Fibroblast of mammary gland (primary cell): ENCODE measurements around the gene KHDRBS2.

ENCODE experiments used
- DNase-seq: peaks from one replicate; pipeline ENCODE4 v3.0.0-alpha.2; 2010; ENCODE audit warnings: low read depth
- H3K4me3 ChIP-seq: 2 replicates; pipeline ENCODE4 v1.5.1; 2011; ENCODE audit warnings: low read depth, mild to moderate bottlenecking, low read length, moderate library complexity; ENCODE audit not compliant: control insufficient read depth
- CTCF ChIP-seq: conservative IDR thresholded peaks from 2 replicates; pipeline ENCODE4 v1.5.1; 2011; ENCODE audit warnings: low read depth, low read length, inconsistent platforms; ENCODE audit not compliant: control insufficient read depth, insufficient read depth

The KHDRBS2 gene

GRCh38 chr6:62285612-62286469, at the start of gene KHDRBS2:
Gene KHDRBS2, minus strand, starts transcription at chr6:62286225.
- no peak within 1 kb of the TSS for H3K4me3 ChIP-seq
- DNase-seq = peak; percentile 0
- TF ChIP-seq CTCF = no peak

- no peak for TF ChIP-seq CTCF
- DNase-seq = no peak
- H3K4me3 ChIP-seq = no peak overlapping the region
These were observed 42.6 kb upstream of the KHDRBS2 start for GRCh38 chr6:62328607-62329006.

- TF ChIP-seq CTCF = no peak
- no peak overlapping the region for H3K4me3 ChIP-seq
- DNase-seq = no peak
These were observed 38.8 kb upstream of the KHDRBS2 start for GRCh38 chr6:62324834-62325233.

GRCh38 chr6:62323818-62324431, 37.9 kb upstream of the KHDRBS2 start:
- no peak for TF ChIP-seq CTCF
- no peak for DNase-seq

GRCh38 chr6:62298745-62299392, 12.8 kb upstream of the KHDRBS2 start:
- H3K4me3 ChIP-seq = no peak overlapping the region
- no peak for TF ChIP-seq CTCF
- DNase-seq = no peak

More at GRCh38 chr6:62323818-62324431, 37.9 kb upstream of the KHDRBS2 start:
- no peak overlapping the region for H3K4me3 ChIP-seq

GRCh38 chr6:62296541-62296940, 10.5 kb upstream of the KHDRBS2 start:
- no peak for DNase-seq
- no peak overlapping the region for H3K4me3 ChIP-seq
- TF ChIP-seq CTCF = no peak
